Measurements from ENCODE around the gene FAM124B.

The FAM124B gene

DNA sequence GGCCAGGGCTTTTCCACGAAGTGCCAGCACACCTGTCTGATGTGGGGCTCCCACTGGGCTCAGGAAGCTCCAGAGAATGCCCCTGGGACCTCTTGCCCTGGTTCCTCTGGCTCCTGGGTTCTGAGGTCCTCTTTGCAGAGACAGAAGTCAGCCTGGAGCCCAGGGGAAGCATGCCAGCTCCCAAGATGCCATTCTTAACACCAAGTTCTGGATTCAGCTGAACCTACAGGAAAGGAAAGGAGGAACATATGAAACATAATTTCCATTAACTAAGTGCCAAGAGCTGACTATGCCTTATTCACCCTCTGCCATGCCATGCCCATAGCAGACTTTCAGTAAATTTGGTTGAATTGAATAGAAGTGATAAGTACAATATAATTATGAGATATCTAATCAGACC, 21.9 kb downstream of the FAM124B start:
- DNase-seq = no peak

DNA sequence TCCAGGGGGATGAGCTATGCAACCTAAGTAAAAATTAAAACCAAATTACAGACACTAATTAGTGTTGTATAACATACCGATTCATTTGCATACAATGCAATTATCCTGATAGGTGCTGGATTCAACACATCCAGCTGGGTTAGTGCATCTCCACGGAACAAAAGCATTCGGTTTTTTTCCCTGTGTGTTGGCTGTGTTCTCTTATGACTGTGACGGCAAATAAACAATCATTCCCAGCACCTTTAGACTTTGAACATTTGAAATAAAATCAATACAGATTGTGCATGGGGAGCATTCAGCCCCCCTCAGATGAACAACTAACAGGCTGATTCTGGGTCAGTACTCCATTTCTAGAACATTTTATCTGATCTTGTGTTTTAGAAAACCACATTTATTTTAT, 22.7 kb downstream of the FAM124B start:
- DNase-seq = no peak

DNA sequence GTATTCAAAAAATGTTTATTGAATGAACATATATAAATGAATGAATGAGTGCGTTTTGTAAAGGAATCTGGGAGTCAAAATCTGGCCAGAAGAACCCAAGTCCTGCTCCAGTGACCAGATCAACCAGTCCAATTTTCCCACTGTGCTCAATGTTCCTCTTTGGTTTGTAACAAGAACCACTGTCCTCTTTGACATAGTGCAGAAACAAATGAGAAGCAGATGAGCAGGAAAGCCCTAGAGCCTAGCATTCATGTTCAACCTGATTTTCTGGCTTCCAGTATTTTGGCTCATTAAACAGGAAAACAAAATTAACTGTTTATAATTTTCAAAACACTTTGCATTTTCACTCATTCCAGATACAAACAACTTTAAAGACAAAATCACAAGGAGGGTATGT, 23.2 kb downstream of the FAM124B start:
- no peak for DNase-seq

- DNase-seq = no peak
Measured at GRCh38 chr2:224377751-224378700, 23.9 kb downstream of the FAM124B start.

GRCh38 chr2:224372641-224373040, 29.3 kb downstream of the FAM124B start:
- DNase-seq = no peak

DNA sequence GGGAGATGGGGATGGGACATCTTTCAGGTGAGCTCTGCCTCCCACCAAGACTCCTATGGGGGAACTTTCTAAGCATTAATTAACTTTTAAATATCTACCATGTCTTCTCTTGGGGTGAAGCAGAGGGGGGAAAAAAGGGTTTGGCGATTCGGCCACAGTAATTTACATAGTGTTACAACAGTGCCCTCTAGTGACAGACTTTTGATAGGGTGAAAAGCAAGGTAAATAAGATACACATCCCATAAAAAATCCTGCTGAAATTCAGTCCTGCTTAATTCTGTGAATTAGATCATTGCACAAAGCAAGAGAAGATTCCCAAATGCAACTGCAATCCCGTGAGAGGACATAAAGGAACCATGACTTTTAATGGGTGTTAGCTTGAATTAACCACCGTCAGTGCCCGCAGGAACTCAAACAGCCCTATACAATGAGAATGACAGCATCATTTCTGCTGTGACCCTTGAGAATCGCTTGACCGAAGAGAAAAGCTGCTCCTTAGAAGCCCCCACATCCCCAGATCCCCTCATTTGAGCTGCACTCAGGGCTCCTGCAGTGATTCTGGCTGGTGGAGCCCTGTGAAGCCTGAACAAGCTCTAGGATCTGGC, 32.8 kb downstream of the FAM124B start:
- peak; percentile 42 for DNase-seq

DNA sequence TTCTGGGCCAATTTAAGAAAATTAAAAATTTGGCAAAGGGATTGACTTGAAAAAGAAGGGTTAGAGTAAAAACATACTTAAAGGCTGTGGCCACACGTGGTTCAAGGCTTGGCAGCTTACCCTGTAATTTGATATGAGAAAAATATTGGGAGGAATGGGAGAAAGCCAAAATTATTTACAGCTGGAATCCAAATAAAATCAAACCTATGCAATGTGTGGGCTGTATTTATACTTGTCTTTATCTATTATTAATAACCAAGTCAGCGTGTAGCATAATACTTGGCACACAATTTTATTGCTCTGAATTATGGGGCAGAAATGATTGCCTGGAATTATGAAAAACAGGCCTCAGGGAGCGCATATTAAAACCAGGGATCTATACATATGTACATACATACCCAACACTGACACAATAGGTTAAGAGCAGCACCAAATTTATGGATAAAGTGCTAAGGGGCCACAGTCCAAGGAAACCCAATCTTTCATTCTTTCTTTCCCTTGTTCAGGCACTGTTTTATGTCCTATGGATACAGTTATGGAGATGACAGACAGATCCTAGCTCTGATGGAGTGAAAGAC, 35.6 kb downstream of the FAM124B start:
- DNase-seq = no peak

GRCh38 chr2:224365331-224365730, 36.6 kb downstream of the FAM124B start:
- DNase-seq = no peak

DNA sequence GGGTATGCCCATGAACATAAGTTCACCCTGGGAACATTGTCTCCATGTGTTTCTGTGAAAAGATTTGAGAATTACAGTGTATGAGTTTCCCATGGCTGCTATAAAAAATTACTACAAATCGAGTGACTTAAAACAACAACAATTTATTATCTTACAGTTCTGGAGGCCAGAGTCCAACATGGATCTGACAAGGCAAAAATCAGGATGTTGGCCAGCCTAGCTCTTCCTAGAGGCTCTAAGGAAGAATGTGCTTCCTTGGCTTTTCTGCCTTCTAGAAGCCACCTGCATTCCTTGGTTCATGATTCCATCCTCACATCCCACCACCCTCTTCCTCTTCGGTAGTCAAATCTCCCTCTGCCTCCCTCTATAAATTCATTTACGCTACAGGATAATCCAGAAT, 38.6 kb downstream of the FAM124B start:
- DNase-seq = no peak

DNA sequence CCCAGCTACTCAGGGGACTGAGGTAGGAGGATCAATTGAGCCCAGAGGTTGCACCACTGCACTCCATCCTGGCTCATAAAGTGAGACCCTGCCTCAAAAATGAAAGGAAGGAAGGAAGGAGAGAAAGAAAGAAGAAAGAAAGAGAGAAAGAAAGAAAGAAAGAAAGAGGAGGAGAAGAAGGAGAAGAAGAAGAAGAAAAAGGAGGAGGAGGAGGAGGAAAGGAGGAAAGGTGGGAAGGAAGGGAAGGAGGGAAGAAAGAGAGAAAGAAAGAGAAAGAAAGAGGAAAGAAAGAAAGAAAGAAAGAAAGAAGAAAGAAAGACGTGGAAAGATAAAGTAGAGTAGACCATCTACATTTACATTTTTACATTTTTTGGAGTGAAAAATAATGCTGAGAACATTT, 39.8 kb downstream of the FAM124B start:
- DNase-seq = no peak

DNA sequence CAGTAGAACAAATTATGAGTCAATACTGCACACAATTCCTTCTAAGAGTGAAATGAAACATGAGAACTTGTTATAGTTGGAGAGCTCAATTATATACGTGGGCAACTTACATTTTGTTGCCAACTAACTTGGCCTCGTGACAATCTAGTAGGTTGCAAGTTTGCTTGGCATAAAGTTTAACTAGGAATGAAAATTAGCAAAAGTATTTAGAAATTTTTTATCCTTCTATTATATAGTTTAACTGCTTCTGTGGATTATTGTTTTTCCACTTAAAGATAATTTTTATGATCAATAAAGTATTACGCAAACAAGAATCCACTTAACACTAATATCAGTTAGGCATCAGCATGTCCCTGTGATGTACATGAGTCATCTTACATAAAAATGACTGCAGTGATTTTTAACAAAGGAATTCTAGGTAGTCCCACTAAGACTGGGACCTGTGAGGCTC, 41.1 kb downstream of the FAM124B start:
- no peak for DNase-seq

DNA sequence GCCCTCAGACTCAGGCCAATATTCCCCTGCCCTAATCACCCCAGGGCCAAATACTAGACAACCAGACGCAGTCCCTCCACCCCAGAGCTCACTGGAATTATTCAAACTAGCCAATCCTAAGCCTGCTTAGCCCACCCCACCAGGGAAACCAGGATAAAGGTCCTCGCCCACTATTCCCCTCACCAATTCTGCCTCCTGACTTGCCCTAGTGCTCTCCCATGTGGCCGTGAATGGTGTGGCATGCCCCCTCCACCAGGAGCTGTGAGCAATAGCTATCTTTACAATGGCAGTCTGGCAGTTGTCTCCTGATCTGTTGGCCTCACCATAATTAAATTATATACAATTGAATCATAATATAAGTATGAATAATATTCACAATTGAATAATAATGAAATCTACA, 42.3 kb downstream of the FAM124B start:
- no peak for DNase-seq

DNA sequence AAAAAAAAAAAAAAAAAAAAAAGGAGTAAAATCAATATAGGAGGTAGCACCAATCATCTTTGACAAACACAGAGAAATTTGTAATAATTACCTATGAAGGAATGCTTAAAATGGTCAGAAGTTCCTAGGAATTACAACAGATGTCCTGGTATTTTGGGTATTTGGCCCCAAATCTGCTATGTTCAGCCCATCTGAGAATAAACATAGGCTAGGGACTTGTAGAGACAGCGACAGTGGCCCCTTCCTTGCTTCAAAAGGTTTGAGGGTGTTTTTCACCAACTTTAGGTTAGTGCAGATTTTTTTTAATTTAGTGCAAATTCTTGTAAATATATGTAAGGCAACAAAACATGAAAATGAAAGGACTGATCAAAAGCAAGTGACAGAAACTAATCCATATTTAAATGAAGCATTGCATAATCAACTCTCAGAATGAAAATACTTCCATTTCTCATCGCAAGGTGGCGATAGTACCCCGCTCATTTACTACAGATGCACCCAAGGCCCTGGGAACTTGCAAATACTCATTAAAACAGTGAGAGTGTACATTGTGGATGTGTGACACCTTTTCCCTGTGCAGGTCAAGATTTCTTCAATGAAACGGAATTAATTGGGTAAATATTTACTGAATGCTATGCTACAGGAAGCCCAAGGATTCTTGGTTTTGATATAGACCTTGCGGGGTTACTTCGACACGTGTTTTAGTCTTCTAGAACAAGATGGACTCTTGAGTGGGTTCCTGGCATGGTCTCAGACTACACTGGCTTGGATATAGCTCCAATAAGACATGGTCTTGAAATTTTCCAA, 44.6 kb downstream of the FAM124B start:
- DNase-seq = peak; percentile 65

DNA sequence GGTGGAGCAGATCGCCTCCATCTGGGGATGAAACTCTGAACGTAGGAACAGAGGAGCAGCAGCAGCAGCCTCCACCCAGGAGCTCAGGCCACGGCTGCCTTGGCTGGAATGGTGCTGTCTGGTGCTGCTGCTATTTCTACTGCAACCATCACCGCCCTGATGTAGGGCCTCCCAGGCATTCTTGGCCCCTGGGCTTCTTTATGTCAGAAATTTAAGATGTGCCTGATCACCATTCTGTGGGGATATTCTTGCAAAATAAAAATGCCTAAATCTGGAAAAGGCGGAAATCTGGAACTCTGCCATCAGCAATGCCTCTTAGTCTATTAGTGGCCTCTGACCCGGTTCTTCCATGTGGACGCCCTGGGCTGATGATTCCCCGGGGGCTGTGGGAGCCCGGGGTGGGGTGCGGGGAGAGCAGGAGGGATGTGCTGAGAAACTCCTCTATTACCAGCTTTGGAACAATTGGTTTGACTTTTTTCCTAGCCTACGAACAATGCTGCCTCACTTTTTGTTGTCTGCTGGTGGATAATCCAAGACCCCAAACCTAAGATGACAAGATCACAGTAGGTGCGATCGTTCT, 47.2 kb downstream of the FAM124B start:
- no peak for DNase-seq

GRCh38 chr2:224350703-224351102, 51.2 kb downstream of the FAM124B start:
- no peak for DNase-seq

- DNase-seq = no peak
Measured at GRCh38 chr2:224349396-224349795, 52.5 kb downstream of the FAM124B start.

DNA sequence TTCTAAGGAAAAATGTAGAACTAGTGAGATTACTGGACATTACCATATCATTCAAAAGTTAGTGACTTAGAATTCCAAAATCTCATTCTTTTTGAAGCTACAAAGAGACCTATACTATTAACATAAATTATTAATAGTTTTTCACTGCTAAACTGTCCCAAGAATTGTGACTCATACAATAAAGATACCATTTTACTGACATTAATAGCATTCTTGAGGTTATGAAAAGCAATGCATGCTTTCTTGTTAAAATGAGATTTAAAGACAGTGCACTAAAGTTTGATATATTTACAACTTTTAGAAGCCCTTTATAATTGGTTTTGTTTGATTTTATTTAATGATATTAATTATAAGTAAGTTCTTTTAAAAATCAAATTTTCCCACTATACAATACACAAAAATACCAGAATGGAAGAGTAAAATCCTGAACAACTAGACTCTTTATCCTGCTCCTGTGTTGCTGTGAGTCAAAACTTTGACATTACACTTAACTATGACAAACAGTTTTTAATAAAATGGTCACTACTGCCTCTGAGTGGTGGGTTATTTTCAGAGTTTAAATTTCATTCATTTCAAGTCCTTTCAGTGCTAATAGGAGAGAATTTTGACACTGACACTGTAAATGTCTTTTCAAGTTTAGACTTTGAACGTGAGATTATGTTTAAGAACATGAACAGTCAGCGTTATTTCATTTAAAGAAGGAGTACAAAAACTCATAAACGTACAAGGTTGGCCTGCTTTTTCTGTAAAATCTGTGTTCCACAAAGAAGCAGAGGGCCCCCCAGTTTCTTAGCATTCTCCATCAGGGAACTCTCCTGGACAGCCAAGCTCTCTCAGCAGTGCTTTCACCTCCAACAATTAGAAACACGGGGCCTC, 54.5 kb downstream of the FAM124B start:
- no peak for DNase-seq

GRCh38 chr2:224345492-224345891, 56.4 kb downstream of the FAM124B start:
- DNase-seq = no peak

DNA sequence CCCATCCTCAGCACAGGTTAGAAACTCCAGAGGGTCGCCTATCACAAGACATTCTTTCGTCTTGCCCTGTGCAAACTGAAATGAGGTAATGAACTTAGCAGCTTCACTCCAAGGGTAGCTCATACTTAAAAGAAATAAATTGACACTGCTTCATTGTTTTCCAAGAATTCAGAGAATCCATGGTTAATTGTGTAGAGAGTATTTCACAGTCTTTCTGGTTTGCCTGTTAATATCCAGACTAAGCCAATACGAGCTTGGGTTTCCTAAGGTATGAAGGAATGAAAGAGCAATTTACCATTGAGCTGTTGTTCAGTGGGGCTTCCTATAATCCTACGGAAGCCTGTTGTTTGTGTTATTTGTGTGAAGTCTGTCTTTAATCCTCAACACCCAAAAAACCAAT, 58.7 kb downstream of the FAM124B start:
- no peak for DNase-seq

GRCh38 chr2:224335991-224336390, 65.9 kb downstream of the FAM124B start:
- no peak for DNase-seq

DNA sequence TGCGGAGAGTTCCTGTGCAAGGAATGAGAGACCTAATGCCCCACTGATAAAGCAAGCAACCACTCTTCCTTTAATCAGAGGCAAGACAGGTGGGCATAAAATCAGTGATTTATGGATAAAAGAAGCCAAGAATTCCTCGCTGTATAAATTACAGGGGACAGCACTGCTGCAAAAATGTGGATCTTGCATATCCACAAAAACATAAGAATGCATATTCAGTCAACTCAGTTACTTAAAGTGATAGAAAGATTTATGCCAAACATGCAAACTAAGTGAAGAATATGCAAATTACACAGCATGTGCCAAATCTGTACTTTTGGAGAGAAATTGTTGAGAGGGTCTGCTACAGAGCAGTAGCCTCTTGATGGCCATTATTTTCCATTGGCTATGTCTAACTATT, 67.2 kb downstream of the FAM124B start:
- DNase-seq = no peak

Data from CD4-positive, alpha-beta T cell treated with Interleukin-12 subunit alpha and Interleukin-12 subunit beta, for 1 hour (primary cell).